ENCODE measurements around the gene SLC2A11.
A peak's percentile ranks its signal among the peaks of the same experiment; 100 is the strongest.
"Not testable (repeated sequence)": the region's sequence is repeated elsewhere in the genome, so short reads cannot be mapped to it uniquely, and the experiment has no call there.

SLC2A11 gene

GRCh38 chr22:23847991-23848864 is 9.4 kb upstream of the SLC2A11 start:
- DNase-seq, result no peak

GRCh38 chr22:23849009-23850006 is 8.4 kb upstream of the SLC2A11 start:
- peak; percentile 84 to 86 for DNase-seq

DNA sequence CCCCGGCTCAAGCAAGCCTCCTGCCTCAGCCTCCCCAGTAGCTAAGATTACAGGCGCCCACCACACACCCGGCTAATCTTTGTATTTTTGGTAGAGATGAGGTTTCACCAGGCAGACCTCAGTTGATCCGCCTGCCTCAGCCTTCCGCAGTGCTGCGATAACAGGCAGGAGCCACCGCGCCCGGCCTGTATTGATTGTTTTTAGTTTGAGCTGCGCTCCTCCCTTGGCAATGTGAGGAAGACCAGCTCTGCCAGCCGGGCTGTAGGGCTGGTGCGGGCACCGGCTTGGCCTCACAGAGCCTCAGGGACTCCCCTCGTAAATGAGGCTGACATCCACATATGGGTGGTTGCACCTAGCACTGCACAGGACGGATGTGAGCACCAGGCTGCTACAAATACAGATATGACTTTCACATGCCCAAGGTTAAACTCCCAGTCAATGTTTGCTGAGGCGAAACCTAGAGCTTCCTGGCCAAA is 7.5 kb upstream of the SLC2A11 start:
- no peak for DNase-seq

DNA sequence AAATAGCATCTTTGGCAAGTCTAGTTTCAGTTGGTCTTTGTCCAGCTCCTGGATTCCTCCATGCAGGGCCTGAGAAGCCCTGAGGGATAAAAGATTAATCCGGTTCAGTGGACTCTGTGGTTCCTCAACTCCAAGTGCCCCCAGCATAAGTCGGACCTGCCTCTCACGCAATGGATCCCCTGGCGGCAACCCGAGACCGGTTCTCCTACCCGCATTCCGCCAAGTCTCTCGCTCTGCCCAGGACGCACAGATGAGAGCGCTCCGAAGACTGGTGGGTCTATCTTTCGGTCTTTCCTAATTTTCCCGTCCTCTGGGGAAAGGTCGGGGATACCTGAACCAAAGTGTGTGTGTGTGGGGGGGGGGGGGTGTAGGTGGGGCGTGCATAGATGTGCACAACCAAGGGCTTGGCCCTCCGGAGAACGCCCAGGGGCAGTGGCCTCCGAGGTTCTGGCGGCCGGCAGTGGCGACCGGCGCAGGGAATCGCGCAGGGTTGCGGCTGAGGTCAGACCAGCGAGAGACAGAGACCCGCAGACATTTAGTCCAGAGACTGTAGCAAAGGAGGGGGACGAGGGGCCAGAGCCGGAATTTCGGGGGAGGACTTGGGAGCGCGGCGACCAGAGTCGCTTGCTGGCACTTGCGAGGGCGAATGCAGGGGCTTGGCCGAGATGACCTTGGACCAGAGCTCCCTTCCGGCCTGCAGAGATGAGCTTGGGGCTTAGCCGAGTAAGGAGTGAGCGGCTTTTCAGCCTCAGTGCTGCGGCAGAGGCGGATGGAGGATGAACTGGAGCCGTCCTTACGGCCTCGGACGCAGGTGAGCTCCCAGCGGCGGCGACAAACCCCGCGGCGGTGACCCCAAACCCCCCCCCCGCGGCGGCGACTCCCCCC is 712 bp upstream of the SLC2A11 start:
- DNase-seq, result peak; percentile 13 to 27

DNA sequence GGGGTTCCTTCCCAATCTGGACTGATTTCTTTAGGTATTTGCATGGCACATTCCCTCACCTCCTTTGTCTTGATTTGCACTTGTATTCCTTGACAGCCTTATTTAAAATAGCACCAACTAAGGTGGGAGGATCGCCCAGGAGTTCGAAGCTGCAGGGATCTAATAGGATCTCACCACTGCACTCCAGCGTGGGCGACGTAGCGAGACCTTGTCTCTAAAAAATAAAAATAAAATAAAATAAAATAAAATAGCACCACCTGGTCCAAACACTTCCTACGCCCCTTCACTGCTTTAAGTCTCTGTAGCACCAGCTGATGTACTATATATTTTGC is 775 bp downstream of the SLC2A11 start:
- DNase-seq, result no peak

GRCh38 chr22:23859201-23859600 is 1.5 kb downstream of the SLC2A11 start:
- DNase-seq, result no peak

DNA sequence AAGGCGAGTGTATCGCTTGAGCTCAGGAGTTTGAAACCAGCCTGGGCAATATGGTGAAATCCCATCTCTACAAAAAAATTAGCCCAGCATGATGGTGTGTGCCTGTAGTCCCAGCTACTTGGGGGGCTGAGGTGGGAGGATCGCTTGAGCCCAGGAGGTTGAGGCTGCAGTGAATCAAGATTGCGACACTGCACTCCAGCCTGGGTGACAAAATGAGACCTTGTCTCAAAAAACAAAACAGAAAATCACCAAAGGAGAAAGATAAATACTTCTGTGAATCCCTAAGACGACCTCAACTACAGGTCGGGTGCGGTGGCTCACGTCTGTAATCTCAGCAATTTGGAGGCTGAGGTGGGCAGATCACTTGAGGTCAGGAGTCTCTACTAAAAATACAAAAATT is 2.5 kb downstream of the SLC2A11 start:
- not testable (repeated sequence) for DNase-seq

GRCh38 chr22:23862103-23862502 is 4.4 kb downstream of the SLC2A11 start:
- DNase-seq, result peak; percentile 31 to 42

GRCh38 chr22:23864499-23865154 is 7.0 kb downstream of the SLC2A11 start:
- not testable (repeated sequence) for DNase-seq

DNA sequence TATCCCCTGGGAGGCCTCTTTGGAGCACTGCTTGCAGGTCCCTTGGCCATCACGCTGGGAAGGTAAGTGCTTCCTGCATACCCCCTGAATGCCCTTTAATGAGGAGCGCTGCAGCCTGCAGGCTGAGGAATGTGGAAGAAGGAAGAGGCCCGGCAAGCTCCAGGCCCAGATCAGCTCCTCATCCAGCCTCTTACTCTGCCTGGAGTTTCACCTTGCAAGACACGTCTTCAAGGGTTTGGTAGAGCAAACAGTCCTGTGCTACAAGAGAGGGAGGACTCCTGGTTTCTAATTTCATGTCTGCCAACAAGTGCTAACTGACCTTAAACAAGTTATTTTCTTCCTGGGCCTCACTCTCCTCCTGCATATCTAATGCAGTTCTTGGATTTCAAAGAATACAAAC is 10.9 kb downstream of the SLC2A11 start:
- DNase-seq, result no peak

GRCh38 chr22:23874871-23875270 is 17.2 kb downstream of the SLC2A11 start:
- DNase-seq, result no peak

DNA sequence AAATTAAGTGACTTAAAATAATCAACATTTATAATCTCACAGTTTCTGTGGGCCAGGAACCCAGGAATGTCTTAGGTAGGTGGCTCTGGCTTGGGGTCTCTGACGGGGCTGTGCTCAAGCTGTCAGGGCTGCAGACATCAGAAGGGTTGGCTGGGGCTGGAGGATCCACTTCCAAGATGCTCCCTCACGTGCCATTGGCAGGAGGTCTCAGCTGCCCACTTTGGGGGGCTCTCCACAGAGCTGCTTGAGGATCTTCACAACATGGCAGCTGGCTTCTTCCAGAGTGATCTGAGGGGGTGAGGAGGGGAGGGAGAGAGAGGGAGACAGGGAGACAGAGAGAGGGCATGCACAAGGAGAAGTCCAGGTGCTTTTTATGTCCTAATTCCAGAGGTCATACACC is 18.1 kb downstream of the SLC2A11 start:
- DNase-seq, result no peak

GRCh38 chr22:23877566-23877965 is 19.9 kb downstream of the SLC2A11 start:
- DNase-seq, result no peak

DNA sequence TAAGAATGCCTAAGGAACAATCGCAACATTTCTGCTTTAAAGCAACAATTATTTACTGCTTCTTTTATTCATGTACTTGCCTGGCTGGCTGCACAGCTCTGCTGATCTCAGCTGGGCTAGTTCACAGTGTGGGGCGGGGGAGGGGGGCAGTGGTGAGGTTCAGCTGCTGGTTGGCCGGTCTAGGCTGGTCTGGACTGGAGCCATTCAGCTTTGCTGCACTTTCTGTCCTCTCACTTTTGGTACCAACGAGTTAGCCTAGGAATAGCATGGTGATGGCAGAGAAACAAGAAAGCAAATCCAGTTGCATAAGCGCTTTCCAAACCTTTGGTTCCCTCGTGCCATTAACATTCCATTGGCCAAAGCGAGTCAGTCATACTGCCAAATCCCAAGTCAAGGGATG is 20.5 kb downstream of the SLC2A11 start:
- DNase-seq, result no peak

DNA sequence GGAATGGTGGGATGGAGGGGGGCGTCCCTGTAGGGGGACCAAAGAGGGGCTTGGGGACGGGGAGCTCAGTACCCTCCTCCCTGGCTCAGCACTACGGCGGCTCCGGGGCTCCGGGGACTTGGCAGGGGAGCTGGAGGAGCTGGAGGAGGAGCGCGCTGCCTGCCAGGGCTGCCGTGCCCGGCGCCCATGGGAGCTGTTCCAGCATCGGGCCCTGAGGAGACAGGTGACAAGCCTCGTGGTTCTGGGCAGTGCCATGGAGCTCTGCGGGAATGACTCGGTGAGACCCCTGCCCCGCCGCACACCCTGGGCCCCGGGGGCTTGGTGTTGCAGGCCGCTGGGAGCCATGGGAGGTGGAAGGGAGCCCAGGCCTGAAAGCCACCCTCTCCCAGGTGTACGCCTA is 24.7 kb downstream of the SLC2A11 start:
- no peak for DNase-seq

DNA sequence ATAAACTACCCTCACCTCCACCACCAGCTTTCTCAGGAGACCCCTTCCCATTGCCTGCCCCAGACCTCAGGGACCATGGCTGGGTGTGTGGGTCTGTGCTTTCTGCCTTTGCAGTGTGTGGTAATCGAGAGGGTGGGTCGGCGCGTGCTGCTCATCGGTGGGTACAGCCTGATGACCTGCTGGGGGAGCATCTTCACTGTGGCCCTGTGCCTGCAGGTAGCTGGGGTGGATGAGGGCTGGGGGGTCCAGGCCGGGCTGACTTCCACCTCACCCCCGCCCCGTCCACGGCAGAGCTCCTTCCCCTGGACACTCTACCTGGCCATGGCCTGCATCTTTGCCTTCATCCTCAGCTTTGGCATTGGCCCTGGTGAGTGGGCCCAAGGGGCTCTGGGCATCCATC is 26.0 kb downstream of the SLC2A11 start:
- no peak for DNase-seq

GRCh38 chr22:23884140-23884539 is 26.5 kb downstream of the SLC2A11 start:
- DNase-seq, result no peak

GRCh38 chr22:23888615-23889401 is 31.1 kb downstream of the SLC2A11 start:
- DNase-seq, result no peak

DNA sequence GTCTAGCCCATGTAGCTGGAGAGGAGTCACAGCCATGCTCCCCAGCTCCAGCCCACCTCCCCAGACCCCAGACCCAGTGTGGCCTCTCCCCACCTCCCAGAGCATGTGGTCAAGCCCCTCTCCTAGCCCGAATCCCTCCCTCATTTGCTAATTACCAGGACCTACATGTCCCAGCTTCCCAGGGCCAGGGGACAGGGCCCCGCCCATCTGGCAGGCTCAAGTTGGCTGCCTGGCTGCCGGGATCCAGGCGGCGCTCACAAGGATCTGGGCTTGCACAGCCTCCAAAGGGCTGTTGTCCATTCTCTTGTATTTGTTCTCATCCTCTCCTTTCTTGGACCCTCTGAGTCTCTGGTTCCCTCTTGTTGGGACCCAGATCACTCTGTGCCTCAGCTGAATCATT is 31.9 kb downstream of the SLC2A11 start:
- no peak for DNase-seq

- no peak for DNase-seq
These were observed 34.1 kb downstream of the SLC2A11 start for GRCh38 chr22:23891726-23892125.

GRCh38 chr22:23892130-23892529 is 34.5 kb downstream of the SLC2A11 start:
- DNase-seq, result no peak
